Measurements from ENCODE around the gene PSMG2.

- no peak for TF ChIP-seq CTCF (IDR thresholded peaks at IDR 0.05; ENCODE audit: insufficient read depth, low read length)
- no peak for TF ChIP-seq POLR2AphosphoS5 (IDR thresholded peaks at IDR 0.05; ENCODE audit: low read depth)
- no peak for TF ChIP-seq REST (IDR thresholded peaks at IDR 0.05; ENCODE audit: insufficient replicate concordance, low read depth)
- no peak for TF ChIP-seq GABPA (IDR thresholded peaks at IDR 0.05; ENCODE audit: low read depth)
These were observed 46.3 kb upstream of the PSMG2 start for GRCh38 chr18:12656605-12656937.
